Germinal center (tissue), 1 donor: ENCODE measurements around the gene ZNF319.
A peak's percentile ranks its signal among the peaks of the same experiment; 100 is the strongest.

Source experiments
- DNase-seq: peaks from one replicate; pipeline ENCODE4 v3.0.0; 2012; ENCODE audit warnings: mixed read lengths, low spot score

Gene ZNF319

DNA sequence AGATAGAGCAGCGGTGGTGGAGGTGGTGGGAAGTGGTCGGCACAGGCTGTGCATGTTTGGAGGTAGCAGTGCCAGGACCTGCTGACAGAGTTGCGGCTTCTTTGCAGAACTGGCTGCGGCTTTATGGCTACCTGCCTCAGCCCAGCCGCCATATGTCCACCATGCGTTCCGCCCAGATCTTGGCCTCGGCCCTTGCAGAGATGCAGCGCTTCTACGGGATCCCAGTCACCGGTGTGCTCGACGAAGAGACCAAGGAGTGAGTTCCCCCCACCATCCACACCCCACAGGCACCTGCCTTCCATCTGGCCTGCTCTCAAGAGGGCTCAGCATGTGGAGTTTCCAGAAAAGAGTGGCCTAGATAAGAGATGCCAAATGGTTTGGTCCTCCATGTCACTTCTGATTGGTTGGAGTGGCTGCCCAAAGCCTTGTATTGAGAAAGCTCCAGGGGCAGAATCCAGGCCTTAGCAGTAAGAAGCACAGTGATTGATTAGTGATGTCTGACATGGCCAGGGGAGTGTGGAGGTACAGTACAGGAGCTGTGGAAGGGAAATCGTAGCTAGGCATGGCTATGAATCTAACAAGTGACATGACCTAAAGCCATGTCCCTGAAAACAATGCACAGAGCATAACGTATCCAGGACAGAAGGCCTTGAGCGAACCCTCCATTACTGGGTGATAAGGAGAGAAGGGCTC lies 37.0 kb upstream of the ZNF319 start:
- no peak for DNase-seq

DNA sequence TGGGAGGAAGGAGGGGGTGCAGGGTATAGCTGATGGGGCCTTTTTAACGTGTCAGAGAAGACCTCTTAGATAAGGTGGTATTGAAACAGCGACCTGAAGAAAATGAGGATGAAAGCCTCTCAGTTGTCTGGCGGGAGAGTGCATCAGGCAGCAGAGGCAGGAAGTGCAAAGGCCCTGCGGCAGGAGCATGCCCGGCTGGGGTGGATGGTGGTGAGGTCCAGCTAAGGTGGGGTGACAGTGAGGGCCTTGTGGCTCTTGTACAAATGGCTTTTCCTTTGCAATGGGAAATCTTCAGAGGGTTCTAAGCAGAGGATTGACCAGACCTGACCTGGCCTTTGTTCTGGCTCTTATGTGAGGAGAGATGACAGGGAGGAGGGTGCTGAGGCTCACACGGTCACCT lies 36.5 kb upstream of the ZNF319 start:
- DNase-seq, result no peak

- no peak for DNase-seq
Measured at GRCh38 chr16:58035356-58036170, 35.1 kb upstream of the ZNF319 start.

DNA sequence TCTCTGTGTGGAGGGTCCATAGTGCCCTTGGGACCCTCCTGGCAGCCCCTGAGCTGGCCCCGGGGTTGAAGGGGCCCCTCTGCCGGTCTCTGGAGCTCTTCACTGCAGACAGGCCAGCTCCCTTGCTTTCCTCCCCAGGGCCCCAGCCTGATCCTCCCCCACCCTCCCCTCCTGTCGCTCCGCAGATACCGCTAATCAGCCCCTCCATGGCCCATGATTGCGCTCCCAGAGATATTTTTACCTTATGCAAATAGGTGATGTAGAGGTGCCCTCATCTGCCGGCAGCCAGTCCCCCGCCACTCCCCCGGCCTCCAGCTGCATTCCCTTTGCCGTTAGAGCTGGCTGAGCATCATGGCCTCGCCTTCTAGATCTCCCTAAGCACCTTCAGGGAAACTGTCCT lies 34.3 kb upstream of the ZNF319 start:
- peak; percentile 48 for DNase-seq

- no peak for DNase-seq
Measured at GRCh38 chr16:58034128-58034685, 33.7 kb upstream of the ZNF319 start.

DNA sequence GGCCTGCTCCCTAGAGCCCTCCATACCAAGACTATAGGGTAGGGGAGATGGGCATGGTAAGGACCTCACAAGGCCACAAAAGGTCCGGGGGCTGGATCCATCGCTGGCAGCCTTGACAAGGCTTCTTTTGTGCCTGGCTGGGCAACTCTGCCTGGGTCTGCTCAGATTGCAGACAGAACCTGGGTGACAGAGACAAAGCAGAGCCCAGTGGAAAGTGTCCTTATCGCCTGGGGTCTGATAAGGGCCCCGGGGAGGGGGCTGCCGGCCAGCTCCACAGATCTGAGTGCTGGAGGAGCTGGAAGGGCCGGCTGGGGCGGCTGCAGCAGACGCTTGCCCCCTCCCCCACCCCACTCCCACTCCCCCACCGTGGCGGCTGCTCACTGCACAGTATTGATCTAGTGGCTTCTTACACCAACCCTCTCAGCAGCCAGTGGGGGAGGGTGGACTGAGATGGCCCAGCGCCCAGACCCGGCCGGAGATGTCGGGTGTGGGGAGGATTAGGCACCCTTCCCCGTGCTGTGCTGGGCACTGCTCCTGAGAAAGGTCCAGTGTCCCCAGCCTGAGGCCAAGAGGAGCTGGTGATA lies 32.3 kb upstream of the ZNF319 start:
- no peak for DNase-seq

DNA sequence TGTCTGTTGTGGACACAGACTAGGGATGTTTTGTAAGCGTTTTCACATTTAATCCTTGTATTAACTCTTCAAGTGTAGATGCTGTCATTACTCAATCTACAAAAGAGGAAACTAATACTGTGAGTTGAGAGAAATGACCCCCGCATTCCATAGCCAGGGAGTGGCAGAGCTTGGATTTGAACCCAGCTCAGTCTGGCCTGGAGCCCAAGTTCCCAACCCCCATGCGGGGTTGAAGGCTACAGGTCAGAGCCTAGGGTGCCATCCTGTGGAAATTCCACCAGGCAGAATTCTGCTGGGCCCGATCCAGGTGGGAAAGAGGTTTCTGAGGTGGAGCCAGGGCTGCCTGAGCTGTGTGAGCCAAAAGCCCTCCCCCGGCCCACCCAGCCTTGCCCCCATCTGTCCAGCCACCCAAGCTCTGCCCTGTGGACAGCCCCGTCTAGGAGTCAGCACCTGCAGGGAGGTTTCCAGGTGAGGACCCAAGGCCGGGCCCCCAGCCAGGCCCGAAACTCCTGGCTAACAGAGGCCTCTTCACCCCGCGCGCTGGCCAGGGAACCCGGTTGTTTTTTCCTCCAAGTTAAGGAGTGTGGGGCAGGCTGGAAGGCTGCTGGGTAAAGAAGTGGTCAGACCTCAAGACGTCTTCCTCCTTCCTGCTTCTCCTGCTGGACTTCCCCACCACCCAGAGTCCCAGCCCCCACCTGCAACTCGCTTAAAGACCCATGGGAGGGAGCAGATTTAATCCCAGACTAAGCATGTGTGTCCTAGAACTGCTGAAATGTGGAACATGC lies 30.7 kb upstream of the ZNF319 start:
- DNase-seq, result no peak

DNA sequence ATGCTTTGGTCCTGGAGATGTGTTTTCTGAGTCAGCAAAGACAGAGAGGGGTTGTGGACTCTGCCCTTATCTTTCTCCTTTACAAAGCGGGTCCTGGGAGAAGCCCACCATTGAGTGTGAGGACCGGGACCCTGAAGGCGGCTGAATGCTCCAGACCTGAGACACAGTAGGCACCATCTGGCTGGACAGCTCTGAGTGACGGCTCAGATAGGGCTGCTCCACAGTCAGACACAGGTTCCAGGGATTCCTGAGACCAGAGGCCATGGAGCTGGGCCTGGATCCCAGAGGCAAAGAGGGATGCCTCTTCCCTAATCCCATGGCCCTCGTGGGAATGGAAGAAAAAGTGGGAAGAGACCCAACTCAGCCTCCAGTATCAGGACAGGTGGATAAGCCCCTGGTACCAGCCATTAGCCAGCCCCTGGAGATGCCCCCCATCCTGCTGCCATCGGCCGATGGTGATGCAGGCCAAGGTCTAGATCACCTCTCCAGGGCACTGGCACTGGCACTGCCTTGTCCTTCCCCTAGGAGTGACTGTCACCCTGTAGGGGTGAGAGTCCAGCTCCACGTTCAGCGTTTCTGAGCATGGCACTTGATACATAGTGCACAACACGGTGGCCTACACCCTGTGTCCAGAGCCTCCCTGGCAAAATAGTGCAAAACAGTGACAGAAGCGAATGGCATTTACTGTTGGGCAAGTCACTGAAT lies 29.8 kb upstream of the ZNF319 start:
- DNase-seq, result no peak

DNA sequence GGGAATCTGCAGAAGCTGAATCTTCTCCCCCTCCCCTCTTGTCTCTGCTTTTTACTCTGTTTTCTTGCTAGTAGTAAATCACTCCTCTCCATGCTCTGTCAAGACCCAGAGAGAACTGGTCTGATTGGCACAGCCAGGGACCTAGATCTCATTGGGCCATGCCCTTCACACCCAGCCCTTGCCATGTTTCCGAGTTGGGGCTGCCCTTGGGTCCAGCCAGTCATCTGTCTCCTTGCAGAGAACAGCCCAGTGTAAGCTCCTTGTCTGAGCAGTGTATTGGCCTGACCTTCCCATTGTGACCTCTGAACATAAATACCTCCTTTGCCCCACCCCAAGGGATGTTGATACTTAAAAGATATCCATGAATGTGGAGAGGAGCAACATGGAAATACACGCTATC lies 28.9 kb upstream of the ZNF319 start:
- DNase-seq, result no peak

GRCh38 chr16:58028541-58029070 lies 28.1 kb upstream of the ZNF319 start:
- no peak for DNase-seq

DNA sequence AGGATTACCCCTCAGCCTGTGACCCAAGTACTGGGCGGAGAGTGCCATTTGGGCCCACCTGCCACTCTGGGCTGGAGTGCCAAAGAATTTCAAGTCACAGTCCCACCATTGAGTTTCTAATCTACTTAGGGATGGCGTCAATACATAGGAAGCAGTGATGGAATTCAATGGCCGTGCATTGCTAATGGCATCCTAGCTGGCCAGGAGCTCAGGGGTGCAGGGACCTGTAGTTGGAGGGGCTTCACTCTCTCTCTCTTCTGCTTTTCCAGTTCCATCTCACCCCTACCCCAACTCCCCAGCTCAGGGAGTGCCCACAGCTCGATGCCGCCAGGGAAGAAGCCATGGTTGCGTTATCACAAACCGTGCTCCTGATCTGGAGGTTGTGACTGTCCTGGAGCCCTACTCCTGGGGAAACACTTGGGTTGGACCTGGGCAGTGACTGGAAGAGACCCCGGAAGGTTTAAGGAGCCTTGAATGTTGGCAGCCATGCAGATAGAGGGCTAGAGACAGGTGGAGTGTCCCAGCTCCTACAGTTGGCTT lies 27.5 kb upstream of the ZNF319 start:
- DNase-seq, result no peak

GRCh38 chr16:58027161-58027915 lies 26.9 kb upstream of the ZNF319 start:
- DNase-seq, result no peak

- DNase-seq, result no peak
Measured at GRCh38 chr16:58026705-58027160, 26.3 kb upstream of the ZNF319 start.

- peak; percentile 28 for DNase-seq
Measured at GRCh38 chr16:58026139-58026704, 25.8 kb upstream of the ZNF319 start.

DNA sequence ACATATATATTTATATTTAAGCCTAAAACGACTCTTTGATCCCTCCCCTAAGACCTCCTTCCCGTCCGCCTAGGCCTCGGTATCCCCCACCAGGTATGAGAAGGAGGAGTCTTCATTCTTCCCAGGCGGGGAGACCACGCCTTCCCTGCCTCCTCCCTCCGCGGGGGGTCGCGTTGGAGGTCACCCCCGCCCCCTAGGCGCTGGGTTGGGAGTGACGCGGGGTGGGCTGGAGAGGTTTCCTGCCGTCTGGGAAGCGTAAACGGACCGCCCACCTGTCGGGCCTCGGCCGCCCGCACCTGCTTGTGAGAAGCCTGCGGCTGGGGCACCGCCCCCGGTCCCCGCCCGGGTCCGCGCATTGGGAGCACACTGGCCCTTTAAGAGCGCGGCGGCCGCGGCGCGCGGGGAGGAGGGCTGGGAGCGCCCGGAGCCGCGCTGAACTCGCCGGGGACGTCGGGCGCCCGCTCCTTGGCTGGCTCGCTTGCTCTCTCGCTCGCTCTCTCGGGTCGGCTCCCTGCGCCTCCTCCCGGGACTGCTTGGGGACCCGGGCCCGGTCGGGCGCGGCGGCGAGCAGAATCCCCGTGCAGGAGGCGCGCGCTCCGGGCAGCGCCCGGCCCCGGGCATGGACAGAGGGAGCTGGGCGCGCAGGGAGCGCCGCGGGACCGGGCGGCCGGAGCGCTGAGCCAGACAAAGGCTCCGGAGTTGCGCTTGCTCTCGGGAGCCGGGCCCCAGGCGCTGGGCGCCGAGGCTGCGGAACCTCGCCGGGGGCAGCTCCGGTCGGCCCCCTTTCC lies 25.1 kb upstream of the ZNF319 start, which contains the start of gene MMP15:
TSS of gene MMP15 (plus strand) at position 404 of the 788 bp plus-strand sequence. CDS start 597 bp downstream, outside the sequence.
- peak; percentile 72 for DNase-seq

DNA sequence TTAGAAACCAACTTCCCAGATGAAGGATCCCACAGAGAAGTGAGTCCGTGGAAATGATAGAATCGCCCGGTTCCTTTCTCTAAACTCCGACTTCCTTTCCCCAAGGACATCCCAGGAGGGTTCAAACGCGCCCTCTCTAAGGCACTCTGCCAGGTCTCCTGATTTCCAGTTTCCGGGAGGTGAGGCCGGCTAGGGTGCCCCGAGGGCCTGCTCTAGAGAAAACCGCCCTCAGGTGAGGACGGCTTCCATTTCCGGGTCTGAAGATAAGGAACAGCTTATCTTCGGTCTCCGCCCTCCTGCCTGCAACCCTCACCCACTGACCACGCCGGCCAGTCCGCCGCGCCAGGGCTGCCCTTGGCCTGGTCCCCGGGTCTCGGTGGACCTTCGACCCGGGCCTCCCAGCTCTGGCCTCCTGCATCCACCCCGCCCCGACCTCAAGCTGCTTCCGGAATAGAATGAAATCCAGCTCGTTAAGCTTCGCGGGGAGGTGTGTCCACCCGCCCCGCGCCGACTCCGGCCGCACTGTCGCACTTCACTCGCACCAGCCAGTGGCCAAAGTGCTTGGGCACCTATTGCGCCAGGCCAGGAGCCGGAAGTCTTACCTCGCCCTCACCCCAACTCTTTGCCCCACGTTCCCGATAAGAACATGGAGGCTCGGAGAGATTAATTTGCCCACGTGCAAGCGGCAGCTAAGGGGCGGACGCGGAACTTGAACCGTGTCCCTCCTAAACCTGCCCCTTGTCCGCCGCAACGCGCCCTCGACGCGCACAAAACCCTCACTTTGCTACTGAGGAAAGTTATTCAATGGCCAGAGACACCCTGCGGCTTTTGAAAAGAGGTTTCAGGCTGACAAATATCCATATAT lies 24.2 kb upstream of the ZNF319 start:
- DNase-seq, result peak; percentile 33

GRCh38 chr16:58022601-58023371 lies 22.3 kb upstream of the ZNF319 start:
- DNase-seq, result no peak
